GM15510 (cell line): ENCODE measurements around the gene MOB2.

Experiments
- POLR2A ChIP-seq: IDR thresholded peaks from 3 replicates; pipeline ENCODE4 v1.6.1; 2011; ENCODE audit warnings: borderline replicate concordance; ENCODE audit not compliant: insufficient read length; ENCODE audit errors: extremely low read depth

The MOB2 gene

DNA sequence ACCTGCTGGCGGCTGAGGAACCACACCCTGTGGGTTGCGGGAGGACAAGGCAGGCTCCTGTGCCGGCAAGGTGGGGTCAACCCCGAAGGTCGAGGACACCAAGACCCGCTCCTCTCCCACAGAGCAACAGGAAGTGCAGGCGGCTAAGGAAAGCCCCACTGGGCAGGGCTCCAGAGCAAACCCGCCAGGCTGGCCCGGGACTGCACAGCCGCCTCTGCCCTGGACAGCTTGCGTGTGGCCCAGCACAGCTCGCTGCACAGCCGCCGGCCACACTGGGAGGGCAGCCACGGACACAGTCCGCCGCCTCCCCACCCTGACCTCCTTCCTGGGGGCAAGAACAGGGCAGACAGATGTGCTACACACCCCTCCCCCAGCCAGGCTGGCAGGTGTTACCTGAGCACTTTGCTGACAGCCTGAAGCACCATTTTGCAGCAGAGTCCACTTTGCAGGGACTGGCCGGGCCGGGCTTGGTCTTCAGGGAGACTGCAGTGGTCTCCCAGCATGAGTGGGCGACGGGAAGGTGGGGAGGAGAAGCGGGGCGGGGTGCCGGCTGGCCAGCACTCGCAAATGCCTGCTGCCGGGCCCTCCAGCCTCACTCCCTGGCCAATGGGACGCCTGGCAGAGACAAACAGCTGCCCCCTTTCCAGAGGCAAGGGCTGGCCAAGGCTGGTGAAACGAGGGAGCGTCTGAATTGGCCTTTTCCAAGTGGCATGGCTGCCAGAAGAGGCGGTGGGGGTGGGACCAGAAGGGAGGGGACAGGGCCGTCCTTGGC, at the start of gene MOB2:
MOB2 (minus strand) TSS at position 726 of the 772 bp plus-strand sequence; CDS start at position 503, 223 bp downstream.
- no peak for TF ChIP-seq POLR2A

- no peak for TF ChIP-seq POLR2A
These were observed 48.1 kb upstream of the MOB2 start for GRCh38 chr11:1534682-1535081.

GRCh38 chr11:1534171-1534570, 47.6 kb upstream of the MOB2 start:
- TF ChIP-seq POLR2A = no peak

DNA sequence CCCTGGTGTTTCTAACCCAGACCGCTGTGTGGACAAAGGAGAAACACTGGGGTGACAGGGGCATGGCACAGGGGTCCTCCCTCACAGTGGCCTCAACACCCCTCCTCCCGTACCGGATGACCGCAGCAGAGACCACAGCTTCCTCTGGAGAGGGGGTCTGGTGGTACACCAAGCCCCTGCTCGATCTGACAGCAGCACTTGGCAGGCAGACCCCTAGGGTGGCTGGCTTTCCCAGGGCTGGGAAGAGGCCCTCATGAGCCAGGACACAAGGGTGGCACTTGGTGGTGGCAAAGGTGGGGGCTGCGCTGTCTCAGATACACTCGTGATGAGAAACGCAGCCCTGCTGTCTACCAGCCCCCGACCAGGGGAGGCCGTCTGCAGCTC, 46.8 kb upstream of the MOB2 start:
- no peak for TF ChIP-seq POLR2A

DNA sequence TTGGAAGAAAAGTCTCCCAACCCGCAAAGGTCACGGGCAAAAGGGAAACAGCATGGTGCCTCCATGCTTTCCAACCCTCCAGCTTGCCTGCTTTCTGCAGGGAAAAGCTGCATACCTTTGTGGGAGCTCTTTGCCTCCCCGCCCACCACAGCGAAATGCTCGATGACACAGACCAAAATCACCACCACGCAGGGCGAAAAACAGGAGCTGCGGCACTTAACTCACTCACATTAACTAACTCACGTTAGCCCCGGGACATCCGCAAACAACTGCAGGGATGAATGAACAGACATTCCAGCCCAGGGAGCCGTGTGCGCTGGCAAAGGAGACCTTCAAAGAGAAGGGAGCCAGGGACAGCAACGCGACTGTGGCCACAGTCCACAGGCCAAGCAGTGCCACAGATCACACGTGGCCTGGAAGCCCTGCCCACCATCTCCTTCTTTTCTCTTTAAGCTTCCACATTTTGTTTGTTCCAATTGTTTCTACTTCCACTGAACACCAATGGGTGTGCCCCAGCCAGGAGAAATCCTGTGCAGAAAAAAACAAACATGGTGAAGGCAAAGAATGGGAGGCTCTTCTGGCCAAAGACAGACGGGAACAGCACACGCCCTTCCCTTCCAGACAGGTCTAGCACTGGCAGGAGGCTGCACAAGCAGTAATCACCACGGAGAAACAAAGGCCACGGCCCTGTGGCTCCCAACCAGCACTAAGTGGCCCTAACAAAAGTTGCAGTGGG, 46.2 kb upstream of the MOB2 start:
- no peak for TF ChIP-seq POLR2A

DNA sequence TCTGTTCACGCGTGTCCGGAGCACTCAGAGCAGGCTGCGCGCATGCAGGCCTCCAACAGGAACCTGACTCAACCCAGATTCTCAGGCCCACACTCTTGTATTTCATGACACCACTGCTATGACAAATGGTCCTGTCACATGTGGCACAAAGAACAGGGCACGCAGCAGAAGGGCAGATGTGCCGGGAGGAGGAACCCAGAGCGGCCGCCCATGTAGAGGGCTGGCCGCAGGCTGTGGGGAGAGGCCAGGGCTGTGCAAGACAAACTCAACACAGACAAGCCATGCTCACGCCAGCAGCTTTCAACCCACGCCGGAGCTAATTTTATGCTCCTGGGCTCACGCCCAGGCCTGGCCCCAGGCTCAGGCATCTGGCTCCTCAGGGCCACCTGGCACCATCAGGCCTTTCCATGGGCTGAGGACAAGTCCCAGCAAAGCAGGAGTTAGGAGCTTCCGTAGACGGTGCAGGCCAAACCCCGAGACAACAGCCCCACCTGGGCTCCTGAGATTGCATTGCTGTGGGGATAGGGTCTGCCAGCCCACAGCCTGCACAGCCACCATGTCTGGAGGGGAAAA, 45.5 kb upstream of the MOB2 start:
- no peak for TF ChIP-seq POLR2A

DNA sequence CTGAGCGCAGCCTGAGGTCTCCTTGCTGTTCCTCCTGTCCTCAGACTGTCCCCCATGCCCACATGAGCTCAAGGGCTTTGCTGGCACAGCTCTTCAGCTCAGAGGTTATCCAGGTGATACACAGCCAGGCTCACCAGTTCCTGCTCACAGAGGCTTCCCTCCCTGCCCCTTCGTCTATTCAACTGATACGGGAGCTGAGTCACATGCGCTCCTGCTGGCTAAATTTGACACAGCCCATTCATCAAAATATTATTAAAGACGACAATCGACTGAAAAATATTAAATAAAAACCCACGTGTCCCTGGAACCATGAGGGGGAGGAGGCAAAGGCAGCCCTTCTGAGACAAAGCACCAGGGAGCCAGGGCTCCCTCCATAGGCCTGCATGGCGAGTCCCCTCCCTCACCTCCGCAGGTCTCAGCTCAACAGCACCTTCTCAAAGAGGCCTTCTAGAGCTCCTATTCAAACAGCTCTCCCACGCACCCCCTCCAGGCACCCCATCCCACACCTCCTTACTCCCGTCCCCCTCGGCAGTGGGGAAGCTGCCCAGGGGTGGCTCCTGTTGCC, 45.0 kb upstream of the MOB2 start:
- no peak for TF ChIP-seq POLR2A

DNA sequence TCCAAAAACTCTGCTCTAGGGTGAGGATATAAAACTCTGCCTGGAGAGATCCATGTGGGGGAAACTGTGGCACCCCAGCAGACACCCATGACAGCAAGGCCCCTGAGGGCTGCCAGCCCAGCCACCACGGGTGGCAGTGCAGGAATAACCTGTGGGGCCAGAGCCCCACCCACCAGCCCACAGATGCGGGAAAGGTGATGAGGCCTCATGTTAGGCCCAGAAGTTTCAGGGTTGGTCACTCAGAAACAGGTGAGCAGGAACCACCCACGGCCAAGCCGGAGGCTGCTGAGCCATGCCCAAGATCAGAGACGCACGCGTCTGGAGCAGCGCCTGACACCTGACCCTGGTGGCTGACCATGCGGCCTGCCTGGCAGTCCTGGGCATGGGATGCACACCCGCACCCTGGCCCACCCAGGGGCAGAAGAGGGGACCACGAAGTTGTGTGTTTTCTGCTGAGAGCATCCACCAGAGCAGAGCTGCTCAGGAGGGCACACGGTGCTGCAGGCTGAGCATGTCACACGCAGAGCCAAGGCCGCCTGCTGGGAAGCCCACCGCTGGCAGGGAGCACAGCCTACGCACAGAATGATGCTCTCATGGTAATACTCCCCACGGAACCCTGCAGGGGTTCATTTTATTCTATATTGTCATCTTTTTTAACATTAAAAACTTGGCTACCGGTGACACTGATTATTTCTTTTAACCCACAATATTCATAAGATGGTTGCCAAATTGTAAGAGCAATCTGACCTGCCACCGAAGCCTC, 44.3 kb upstream of the MOB2 start:
- no peak for TF ChIP-seq POLR2A

GRCh38 chr11:1529774-1530173, 43.2 kb upstream of the MOB2 start:
- no peak for TF ChIP-seq POLR2A

DNA sequence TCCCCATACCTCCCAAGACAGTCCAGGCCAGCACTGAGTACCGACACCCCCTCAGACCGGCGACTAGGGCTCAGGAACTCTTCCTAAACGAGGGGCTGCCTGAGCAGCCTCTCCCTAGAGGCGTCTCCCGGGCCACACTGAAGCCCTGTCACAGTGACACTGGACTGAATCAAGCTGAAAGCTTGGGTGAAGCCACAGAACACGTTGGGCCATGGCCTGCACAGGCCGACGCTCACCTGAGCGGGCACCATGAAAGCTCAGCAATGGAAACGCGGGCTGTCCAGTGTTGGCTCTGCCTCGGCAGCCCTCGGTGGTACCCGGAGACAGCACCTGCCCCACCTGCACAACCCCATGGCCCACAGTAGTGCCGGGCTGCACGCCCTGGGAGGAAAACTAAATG, 42.7 kb upstream of the MOB2 start:
- no peak for TF ChIP-seq POLR2A

DNA sequence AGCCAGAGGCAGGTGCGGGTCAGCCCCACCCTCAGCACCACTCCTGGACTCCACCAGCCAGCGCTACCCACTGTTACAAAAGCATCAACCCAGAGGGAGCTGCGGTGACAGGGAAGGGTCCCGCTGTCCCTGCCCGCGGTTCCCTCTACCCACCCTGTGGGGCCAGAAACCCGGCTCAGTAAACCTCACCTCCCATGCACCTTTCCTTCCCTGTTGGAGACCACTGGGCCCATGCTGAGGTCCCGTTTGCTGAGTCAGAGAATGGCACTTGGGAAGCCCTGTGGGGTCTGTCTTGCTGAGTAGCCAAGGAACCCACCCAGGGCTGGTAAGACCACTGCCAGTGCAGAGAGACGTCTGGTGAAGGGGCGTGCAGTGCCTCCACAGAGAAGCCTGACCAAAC, 42.1 kb upstream of the MOB2 start:
- no peak for TF ChIP-seq POLR2A

GRCh38 chr11:1526785-1527184, 40.2 kb upstream of the MOB2 start:
- no peak for TF ChIP-seq POLR2A

DNA sequence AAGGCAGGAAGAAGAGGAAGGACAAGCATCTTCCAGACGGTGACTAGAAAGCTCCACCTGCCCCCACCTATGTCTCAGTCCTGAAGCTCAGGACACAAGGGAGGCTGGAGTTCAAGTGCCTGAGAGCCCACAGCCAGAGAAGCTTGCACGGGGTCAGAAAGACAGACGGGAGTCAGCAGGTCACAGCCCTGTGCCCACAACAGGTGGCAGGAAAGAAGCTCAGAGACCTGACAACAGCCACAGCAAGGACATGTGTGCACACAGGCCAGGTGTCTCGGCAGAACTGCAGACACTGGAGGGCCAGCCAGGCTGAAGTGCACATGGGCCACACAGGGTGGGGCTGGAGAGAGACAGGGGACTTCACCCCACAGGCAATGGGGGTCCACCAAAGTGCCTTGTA, 37.2 kb upstream of the MOB2 start:
- no peak for TF ChIP-seq POLR2A

GRCh38 chr11:1523077-1523476, 36.5 kb upstream of the MOB2 start:
- no peak for TF ChIP-seq POLR2A

- TF ChIP-seq POLR2A = no peak
These were observed 35.5 kb upstream of the MOB2 start for GRCh38 chr11:1522081-1522424.
